HCT116 (cell line): ENCODE results near the gene FYCO1.

ENCODE experiments used
- CTCF ChIP-seq, 3 experiments: fragments of 200-600 bp in 1 of 3; sonication (generic) in 1 of 3; IDR thresholded peaks in 2 of 3; conservative IDR thresholded peaks in 1 of 3; 2 replicates each; pipeline ENCODE4 v1.5.1; 2012 to 2017; ENCODE audit warnings: low read depth in 2 of 3, low read length in 2 of 3, antibody characterized with exemption in 1 of 3, borderline replicate concordance in 1 of 3, control low read depth in 1 of 3, mild to moderate bottlenecking in 1 of 3, mixed read lengths in 1 of 3, mixed run types in 1 of 3, moderate library complexity in 1 of 3; ENCODE audit not compliant: insufficient read depth in 1 of 3
- JUND ChIP-seq: IDR thresholded peaks from 2 replicates; pipeline ENCODE4 v1.6.1; 2012
- POLR2A ChIP-seq: IDR thresholded peaks from 2 replicates; pipeline ENCODE4 v1.7.0; 2011; ENCODE audit warnings: borderline replicate concordance; ENCODE audit not compliant: insufficient read depth, insufficient read length; ENCODE audit errors: extremely low read depth
- POLR2AphosphoS5 ChIP-seq: IDR thresholded peaks from 2 replicates; pipeline ENCODE4 v1.6.1; 2011; ENCODE audit warnings: mild to moderate bottlenecking, low read depth, low read length, moderate library complexity
- SP1 ChIP-seq: IDR thresholded peaks from 2 replicates; pipeline ENCODE4 v1.6.1; 2012; ENCODE audit warnings: low read depth
- YY1 ChIP-seq: IDR thresholded peaks from 2 replicates; pipeline ENCODE4 v1.6.1; 2011; ENCODE audit warnings: low read length, low read depth, moderate library complexity, mild to moderate bottlenecking; ENCODE audit not compliant: insufficient replicate concordance; ENCODE audit errors: extremely low read depth
- ZFX ChIP-seq: fragments of 450-650 bp; IDR thresholded peaks from 2 replicates; pipeline ENCODE4 v1.6.1; 2017

- TF ChIP-seq CTCF (IDR thresholded peaks at IDR 0.05 in 2 of 3, conservative IDR thresholded peaks at IDR 0.05 in 1 of 3; ENCODE audit: borderline replicate concordance in 1 of 3, insufficient read depth in 1 of 3, low read depth in 2 of 3, low read length in 2 of 3) (no peak), POLR2A (no peak), POLR2AphosphoS5 (no peak), ZFX (no peak), YY1 (no peak), SP1 (no peak; the same call in 1 of the 2 replicates), JUND (no peak)
Measured at GRCh38 chr3:45881078-45882022, 114.3 kb downstream of the FYCO1 start.
